ENCODE results near the gene KLHL2.

KLHL2 gene

DNA sequence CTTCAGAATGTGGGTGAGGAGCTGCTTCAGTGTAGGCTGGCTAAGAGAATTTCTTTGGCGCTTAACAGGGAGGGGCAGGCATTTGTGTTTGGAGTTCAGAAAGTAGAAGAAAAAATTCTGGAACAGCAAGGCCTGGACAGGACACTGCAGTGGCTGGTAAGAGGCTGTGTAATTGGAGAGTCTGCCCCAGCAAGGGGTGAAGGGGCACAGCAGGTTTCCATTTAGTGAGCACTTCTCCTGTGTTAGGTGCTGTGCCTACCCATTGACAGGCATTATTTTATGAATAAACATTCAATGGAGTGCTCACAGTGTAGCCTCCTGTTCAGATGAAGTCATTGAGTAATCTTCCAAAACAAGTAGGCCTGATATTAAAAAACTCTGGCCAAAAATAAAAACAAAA is 160.8 kb downstream of the KLHL2 start:
- DNase-seq (ENCODE audit: low read depth in 2 of 2), result no peak

DNA sequence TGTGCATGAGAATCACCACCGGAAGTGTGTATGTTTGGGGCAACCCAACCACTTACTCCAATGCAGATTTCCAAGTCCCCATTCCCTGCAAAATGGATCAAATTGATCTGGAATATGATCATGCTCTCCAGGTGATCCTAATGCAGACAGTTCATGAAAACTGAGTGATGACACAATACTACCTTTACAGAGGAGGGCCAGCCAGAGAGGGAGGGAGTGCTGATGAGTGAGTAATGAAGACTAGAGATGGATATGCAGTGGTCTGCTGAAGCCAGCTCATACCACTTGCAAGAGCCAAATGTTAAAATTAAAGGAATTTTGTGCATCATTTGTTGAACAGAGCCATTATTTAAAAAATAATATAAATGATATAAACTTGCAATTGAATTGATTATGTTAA is 161.2 kb downstream of the KLHL2 start:
- no peak for DNase-seq (ENCODE audit: low read depth in 2 of 2)

- DNase-seq (ENCODE audit: low read depth in 2 of 2), result no peak
Observed at GRCh38 chr4:165369522-165369921, 162.2 kb downstream of the KLHL2 start.

DNA sequence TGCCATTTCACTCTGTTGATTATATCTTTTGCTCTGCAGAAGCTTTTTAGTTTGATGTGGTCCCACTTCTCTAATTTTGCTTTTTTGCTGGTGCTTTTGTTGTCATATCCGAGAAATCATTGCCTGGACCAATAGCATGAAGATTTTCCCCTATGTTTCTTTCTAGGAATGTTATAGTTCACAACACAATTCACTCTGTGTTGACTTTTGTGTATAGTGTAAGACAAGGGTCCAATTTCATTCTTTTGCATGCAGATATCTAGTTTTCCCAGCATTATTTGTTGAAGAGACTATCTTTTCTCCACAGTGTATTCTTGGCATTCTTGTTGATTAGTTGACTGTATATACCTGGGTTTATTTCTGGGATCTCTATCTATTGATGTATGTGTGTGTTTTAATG is 163.2 kb downstream of the KLHL2 start:
- DNase-seq (ENCODE audit: low read depth in 2 of 2), result no peak
